ENCODE measurements around the gene GZMA. TPM values are rescaled to one million over a fixed set of nuclear protein-coding genes. Genes with fewer than 3 reads are reported as not detected.

Gene GZMA
- total RNA-seq, 4 donors from 2014 or later, result 0.40 to 3.1 (median 0.89) TPM

DNA sequence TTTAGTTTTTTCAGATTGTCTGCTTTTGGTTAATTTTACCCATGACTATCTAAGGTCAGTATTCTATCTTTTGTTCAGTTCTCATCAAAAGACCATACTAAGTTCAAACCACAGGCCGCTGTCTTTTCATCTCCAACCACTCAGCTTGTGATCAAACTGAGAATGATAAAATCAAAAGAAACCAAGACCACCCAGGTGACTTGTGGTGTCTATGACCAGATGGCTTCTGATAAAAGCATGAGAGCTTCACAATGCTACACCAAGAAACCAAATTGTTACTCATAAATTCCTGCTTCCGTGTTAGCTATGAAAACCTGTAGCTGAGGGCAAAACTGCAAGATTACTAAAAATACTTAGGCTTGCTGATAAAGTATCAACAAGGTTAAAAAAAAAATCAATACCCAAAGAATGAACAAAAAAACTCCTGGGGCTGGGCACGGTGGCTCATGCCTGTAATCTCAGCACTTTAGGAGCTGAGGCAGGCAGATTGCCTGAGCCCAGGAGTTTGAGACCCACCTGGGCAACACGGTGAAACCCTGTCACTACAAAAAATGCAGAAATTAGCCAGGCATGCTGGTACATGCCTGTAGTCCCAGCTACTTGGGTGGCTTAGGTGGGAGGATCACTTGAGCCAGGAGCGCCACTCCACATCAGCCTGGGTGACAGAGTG is 31.7 kb downstream of the GZMA start:
- Histone ChIP-seq H3K27ac (replicated peaks in 1 of 4) (no peak overlapping the region), H3K36me3 (no peaks in the 10 kb centered on the region), H3K9me3 (peaks cover 0 to 9% (median 3%) of the 10 kb centered on the region in 4 donors), H3K27me3 (no peaks in the 10 kb centered on the region), H3K4me3 (no peak overlapping the region), H3K4me1 (no peaks in the 10 kb centered on the region)
- WGBS, result 64% methylated on average over 5 of the region's 5 CpGs
- TF ChIP-seq, protein P1, sequence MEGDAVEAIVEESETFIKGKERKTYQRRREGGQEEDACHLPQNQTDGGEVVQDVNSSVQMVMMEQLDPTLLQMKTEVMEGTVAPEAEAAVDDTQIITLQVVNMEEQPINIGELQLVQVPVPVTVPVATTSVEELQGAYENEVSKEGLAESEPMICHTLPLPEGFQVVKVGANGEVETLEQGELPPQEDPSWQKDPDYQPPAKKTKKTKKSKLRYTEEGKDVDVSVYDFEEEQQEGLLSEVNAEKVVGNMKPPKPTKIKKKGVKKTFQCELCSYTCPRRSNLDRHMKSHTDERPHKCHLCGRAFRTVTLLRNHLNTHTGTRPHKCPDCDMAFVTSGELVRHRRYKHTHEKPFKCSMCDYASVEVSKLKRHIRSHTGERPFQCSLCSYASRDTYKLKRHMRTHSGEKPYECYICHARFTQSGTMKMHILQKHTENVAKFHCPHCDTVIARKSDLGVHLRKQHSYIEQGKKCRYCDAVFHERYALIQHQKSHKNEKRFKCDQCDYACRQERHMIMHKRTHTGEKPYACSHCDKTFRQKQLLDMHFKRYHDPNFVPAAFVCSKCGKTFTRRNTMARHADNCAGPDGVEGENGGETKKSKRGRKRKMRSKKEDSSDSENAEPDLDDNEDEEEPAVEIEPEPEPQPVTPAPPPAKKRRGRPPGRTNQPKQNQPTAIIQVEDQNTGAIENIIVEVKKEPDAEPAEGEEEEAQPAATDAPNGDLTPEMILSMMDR (IDR thresholded peaks at IDR 0.05), result no peak
- intact Hi-C loops (cut with DNase I), result no loop called here
- DNase-seq (ENCODE audit: extremely low spot score), result no peak

DNA sequence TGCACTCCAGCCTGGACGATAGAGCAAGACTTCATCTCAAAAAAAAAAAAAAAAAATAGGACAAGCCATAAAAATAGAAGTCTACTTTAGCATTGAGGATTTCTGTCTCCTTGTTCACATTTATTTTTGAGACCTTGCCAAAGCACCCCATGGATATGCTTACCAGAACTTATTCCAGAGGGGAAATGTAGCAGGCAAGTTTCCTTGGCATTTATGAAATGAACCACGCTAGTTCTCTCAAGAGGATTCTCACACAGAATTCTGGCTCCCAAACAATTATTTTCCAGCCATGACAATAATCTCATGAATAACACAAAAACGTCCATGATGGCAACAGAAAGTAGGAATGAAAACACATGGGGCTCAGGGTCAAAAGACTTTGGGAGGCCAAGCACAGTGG is 34.1 kb downstream of the GZMA start:
- WGBS, result 57% methylated on average over 3 of the region's 3 CpGs
- no peaks in the 10 kb centered on the region for H3K36me3 ChIP-seq
- no peak overlapping the region for H3K4me3 ChIP-seq
- no peaks in the 10 kb centered on the region for H3K27me3 ChIP-seq
- no peaks in the 10 kb centered on the region for H3K4me1 ChIP-seq
- H3K9me3 ChIP-seq, result no peaks in the 10 kb centered on the region
- no peak for DNase-seq (ENCODE audit: extremely low spot score)
- no peak overlapping the region for H3K27ac ChIP-seq (replicated peaks in 1 of 4)
- TF ChIP-seq, protein P1 (IDR thresholded peaks at IDR 0.05), result no peak
- TF ChIP-seq EP300 (IDR thresholded peaks at IDR 0.05) (no peak), POLR2A (IDR thresholded peaks at IDR 0.05; ENCODE audit: low read depth) (no peak)
- intact Hi-C loops (cut with DNase I), result no loop called here

DNA sequence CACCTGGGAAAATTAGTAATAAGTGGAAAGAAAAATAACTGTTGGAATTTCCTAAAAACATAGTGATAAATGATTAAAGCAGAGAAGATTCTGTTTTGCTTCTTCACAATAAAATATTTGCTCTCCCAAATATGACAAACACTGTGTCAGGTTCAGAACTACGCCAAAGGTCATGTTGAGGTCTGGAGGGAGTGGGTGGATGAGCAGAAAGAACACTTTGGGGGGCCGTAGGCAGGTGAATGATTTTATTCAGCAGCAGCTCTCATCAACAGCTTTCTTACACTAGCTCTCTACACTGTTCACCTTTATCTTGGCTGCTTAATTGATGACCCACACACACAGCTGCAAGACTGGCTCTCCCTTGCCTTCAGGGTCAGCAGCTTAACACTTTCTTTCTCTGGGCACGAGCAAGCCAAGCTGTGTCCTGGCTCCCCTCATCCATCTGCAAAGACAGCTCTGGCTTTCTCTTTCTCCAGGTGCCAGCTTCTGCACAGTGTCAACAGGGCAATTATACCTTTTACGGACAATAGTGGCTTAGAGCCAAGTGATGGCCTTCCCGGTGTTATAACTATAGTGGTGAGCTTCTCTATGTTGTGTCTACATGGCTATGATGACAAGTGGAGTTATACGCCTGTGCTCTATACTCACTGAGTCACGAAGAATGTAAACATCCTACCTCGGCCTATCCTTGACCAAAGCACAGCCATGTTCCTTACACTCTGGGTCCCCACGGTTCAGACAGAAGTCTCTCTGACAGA is 38.6 kb downstream of the GZMA start:
- H3K9me3 ChIP-seq, result no peaks in the 10 kb centered on the region
- H3K4me3 ChIP-seq, result no peak overlapping the region
- intact Hi-C loops (cut with DNase I), result no loop called here
- TF ChIP-seq POLR2A (IDR thresholded peaks at IDR 0.05; ENCODE audit: low read depth) (no peak), POLR2AphosphoS5 (IDR thresholded peaks at IDR 0.05) (no peak), EP300 (IDR thresholded peaks at IDR 0.05) (no peak)
- TF ChIP-seq, protein P1 (IDR thresholded peaks at IDR 0.05), result no peak
- no peaks in the 10 kb centered on the region for H3K36me3 ChIP-seq
- DNase-seq (ENCODE audit: extremely low spot score), result peak; percentile 60
- 47% methylated on average over 9 of the region's 9 CpGs for WGBS
- peaks cover 0 to 4% (median under 1%) of the 10 kb centered on the region in 4 donors for H3K27me3 ChIP-seq
- no peak overlapping the region for H3K27ac ChIP-seq (replicated peaks in 1 of 4)
- no peaks in the 10 kb centered on the region for H3K4me1 ChIP-seq

DNA sequence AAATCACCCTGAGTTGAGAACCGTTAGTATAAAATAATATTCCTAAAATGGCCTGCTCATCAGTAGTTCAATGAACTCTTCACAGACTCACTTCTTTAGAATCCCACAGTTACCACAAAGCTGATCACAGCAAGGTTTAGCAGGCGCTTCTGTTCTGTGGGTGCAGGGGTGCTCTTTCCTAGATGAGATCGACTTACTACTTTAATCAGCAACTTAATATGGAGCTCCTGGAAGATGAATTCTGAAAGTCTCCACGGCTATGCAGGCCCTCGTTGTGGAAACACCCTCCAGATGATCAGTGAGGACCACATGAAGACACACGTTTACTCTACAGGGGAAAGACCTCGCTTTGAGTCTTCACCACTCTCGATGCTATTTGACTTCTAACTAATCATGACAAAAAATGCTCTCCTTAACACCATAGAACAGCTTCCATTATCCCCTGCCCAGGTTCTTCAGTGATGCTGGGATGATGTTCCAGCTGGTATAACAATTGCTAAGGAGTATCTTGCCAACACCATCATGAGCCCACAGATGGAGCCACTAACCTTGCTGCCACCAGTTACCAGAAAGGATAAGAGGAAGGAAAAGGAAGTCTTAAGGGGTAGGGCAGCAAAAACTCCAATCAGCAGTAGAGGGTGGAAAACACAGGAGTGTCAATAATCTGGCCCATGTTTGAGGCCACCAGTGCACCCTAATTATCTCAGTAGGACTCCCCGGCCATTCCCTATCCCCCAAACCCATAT is 39.7 kb downstream of the GZMA start:
- H3K36me3 ChIP-seq, result no peaks in the 10 kb centered on the region
- WGBS, result 91% methylated on average over 9 of the region's 9 CpGs
- TF ChIP-seq POLR2AphosphoS5 (IDR thresholded peaks at IDR 0.05) (no peak), EP300 (IDR thresholded peaks at IDR 0.05) (no peak), POLR2A (IDR thresholded peaks at IDR 0.05; ENCODE audit: low read depth) (no peak)
- TF ChIP-seq, protein P1 (IDR thresholded peaks at IDR 0.05), result no peak
- H3K9me3 ChIP-seq, result no peaks in the 10 kb centered on the region
- peaks cover 0 to 6% (median 2%) of the 10 kb centered on the region in 4 donors for H3K27me3 ChIP-seq
- no peak overlapping the region for H3K4me3 ChIP-seq
- H3K27ac ChIP-seq (replicated peaks in 1 of 4), result no peak overlapping the region
- peaks cover 0 to 4% (median 0%) of the 10 kb centered on the region in 4 donors for H3K4me1 ChIP-seq
- intact Hi-C loops (cut with DNase I), result no loop called here
- DNase-seq (ENCODE audit: extremely low spot score), result peak; percentile 83

Data from esophagus muscularis mucosa (tissue), 4 donors.